NCI-H128 (cell line): ENCODE measurements around the gene PXDN.

Experiments used
- DNase-seq: peaks from one replicate; lab custom pipeline; 2025; ENCODE audit not compliant: unreplicated experiment; lab: John Stamatoyannopoulos, UW

Gene PXDN

DNA sequence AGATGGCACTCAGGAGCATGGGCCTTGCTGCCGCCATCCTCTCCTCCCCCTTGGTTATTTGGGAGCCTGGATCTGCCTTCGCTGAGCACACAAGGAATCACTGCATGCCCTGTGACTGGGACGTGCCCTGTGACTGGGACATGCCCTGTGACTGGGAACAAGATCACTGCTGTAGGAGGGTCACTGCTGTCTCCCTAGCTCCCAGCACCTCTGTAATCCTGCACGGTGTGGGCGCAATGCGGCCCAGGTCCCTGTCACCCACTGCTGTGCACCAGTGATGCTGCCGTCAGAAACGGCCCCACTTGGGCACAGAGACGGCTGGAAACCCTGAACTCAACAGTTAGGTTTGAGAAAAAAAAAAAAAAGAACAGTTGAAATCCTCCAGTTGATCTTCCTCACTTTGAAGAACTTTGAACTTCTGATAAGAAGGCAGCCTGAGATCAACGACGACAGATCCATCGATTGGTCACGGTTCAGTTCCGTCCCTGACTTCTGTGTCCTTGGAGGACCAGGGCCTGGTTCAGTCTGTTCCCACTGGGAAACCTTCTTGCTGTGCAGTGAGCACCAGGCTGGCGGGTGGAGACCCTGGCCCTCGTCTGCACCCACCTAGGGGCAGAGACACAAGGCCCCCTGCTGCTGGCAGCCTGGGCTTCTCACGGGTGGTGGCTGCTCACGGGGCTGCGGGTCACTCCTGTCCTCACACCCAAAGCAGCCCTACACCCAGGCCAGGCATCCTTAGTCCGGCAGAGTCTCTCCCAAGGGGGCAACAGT, 125.9 kb downstream of the PXDN start:
- DNase-seq: no peak

DNA sequence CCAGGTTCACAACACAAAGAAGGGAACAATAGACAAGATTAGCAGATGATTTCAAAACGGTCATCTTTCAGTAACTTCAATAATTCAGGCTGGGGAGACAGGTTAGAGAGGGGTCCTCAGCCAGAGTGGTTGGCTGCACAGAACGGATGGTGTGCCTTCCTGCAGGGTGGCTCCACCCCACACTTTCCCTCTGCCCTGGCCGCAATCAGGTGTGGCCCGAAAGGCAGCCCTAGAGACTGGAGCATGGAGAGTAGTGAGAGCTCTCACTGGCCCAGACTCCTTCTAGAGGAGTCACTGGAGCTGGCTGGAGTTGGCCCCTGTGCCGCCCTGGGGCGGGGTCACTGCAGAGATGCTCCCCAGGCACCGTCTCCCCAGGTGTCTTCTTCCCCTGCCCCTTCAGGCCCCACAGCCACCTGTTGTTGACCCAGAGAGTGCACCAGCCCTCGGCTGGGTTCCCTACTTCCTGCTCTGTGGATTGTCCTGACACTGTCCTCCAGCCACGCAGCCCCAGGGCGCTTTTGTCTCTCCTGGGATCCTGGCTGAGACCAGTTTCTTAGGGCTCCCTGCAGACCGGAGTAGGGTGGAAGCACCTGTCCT, 126.8 kb downstream of the PXDN start:
- no peak for DNase-seq

DNA sequence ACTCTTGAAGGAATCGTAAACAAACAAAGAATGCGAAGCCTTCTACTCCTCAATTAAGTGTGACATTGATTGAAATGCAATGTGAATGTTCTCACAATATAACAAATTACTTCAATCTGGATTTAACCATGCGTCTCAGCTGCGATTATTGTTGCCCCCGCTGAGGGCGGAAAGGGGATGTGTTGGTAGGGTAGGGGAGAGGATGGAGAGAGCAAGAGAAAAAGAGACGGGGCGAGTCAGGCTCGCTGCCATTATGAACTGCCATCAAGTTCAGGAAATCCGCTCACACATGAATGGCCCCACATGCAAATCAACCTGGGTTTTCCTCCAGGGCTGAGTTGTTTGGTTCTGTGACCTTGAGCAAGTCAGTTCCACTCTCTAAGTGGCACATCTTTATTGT, 129.8 kb downstream of the PXDN start:
- DNase-seq: no peak

GRCh38 chr2:1613731-1614354, 130.5 kb downstream of the PXDN start:
- no peak for DNase-seq

GRCh38 chr2:1613078-1613445, 131.3 kb downstream of the PXDN start:
- no peak for DNase-seq

- no peak for DNase-seq
Measured at GRCh38 chr2:1612391-1613077, 131.8 kb downstream of the PXDN start.

DNA sequence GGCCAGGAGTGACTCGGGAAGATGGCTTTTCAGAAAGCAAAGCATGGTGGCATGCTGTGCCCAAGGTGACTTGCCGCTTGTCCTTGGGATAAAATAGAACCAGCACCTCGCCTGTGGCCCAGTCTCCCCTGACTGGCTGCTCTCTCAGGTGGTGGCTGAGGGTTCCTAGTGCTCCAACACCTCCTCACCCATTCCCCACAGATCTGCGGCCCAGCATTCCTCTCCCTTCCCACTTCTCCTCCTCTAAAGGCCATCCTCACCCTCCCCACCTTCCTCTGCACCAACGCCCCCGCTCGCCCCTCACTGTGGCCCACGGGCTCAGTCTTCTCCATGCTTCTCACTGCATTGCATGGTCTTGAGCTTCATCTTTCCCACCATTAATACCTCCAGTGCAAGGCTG, 132.4 kb downstream of the PXDN start:
- no peak for DNase-seq

- DNase-seq: no peak
Measured at GRCh38 chr2:1610096-1610485, 134.2 kb downstream of the PXDN start.

- DNase-seq: no peak
Measured at GRCh38 chr2:1609485-1610095, 134.7 kb downstream of the PXDN start.

DNA sequence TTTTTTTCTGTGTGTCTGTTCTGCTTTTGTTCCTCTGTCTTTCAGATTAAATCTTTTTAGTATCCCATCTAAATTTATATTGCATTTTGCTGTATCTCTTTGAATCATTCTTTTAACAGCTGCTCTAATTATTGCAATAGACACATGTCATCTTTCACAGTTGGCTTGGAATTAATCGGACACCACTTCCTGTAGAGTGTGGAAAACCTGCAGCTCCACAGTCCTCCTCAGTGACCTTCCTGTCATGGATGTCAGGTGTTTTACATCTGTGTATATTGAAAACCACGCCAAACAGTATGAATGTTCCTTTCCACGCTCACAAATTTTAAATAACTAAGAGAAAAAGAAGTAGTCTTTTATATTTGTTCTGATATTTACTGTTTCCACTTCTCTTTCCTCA, 135.3 kb downstream of the PXDN start:
- no peak for DNase-seq

DNA sequence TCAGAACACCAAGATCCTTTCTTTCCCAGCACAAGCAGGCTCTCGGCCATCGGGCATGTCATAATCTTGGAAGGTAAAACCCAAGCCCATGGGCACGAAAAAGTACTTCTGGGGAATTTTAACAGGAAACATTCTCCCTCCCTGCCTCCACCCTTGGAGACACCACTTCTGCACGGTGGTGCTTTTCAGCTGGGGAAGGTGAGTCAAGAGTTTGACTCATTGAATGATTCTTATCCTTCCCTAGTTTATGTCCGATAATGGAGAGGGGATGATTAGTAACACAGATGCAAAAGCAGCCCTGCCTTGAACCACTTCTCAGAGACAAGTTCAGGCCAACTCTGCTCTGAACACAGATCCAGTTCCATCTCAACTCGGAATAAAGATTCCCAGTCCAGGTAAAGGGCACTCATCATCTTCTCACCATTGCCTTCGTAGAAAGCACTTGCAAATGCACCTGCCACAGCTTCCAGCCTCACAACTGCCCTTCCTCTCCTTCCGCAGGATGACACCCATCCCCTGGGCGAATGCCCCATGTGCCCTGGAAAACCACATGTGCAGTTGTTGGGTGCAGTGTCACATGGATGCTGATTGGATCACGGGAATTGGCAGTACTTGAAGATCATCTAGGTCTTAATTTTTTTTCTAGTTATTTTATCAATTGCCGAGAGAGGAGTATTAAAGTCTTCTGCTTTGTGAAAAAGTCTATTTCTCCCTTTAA, 136.2 kb downstream of the PXDN start:
- no peak for DNase-seq

DNA sequence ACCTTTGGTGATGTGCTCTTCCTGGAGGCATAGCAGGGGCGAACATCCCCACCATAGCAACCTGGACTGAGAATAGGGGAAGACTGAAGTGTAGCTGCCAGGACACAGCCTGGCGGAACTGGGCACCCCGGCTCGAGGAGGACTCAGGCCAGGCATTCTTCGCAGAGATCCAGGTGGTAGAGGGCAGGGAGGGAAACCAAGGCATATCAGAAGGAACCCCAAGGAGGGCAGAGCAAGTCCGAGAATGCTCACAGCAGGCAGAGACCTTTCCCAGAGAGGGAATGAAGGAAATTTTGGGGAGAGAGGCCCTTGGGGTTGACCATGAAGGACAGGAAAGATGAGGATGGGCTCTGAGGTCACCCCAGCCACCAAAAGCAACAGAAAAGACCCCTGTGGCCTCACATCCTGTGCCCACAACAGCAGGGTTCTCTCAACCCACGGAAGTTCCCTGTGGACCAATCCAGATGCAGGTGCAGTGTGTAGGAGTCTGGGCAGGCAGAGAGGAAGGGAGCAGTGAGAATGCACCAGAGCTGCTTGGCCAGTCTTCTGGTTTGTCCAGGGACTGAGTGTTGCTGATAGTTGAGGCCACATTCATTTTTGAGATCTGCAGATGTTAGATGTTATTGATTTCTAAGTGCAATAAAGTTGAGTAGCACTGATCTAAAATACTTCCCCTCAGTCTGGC, 136.9 kb downstream of the PXDN start:
- no peak for DNase-seq

- DNase-seq: no peak
Measured at GRCh38 chr2:1606421-1607235, 137.7 kb downstream of the PXDN start.

- DNase-seq: no peak
Measured at GRCh38 chr2:1606046-1606400, 138.3 kb downstream of the PXDN start.

GRCh38 chr2:1605102-1606045, 138.9 kb downstream of the PXDN start:
- no peak for DNase-seq

- DNase-seq: no peak
Measured at GRCh38 chr2:1603521-1603920, 140.8 kb downstream of the PXDN start.

GRCh38 chr2:1603059-1603458, 141.3 kb downstream of the PXDN start:
- DNase-seq: no peak

- DNase-seq: no peak
Measured at GRCh38 chr2:1602278-1603010, 141.9 kb downstream of the PXDN start.
